Lower leg skin (tissue), 4 donors: ENCODE results near the gene EFEMP2. TPM values are rescaled to one million over a fixed set of nuclear protein-coding genes. Genes with fewer than 3 reads are reported as not detected.

ENCODE experiments used
- DNase-seq, 2 donors: peaks; one replicate each; pipeline ENCODE4 v3.0.0-alpha.2; 2019; ENCODE audit warnings: low spot score in 2 of 2
- H3K4me3 ChIP-seq: fragments of 200-600 bp; sonication (generic); 2 replicates; pipeline ENCODE4 v1.5.1; 2017; ENCODE audit warnings: mild to moderate bottlenecking, low read depth; ENCODE audit not compliant: poor library complexity, severe bottlenecking
- POLR2A ChIP-seq, 2 donors: fragments of 450-650 bp; IDR thresholded peaks; one replicate each; pipeline ENCODE4 v1.6.1; 2016 to 2017; ENCODE audit warnings: antibody characterized with exemption in 2 of 2, mild to moderate bottlenecking in 1 of 2, moderate library complexity in 1 of 2
- WGBS, 2 donors: methylation state at CpG; one replicate each; pipeline ENCODE4 v1.1.5; 2018; 5-methylcytosine and 5-hydroxymethylcytosine counted together
- intact Hi-C: fragments of 100-400 bp; cut with DNase I; formaldehyde crosslinking; loops from one replicate; pipeline ENCODE4 v1.15.0; 2023; ENCODE audit warnings: low total_unique reads
- total RNA-seq, 4 donors: library from RNA; depleted of rRNA; stranded (reverse); fragments of >200 nt; gene quantifications; one replicate each; pipeline ENCODE4 v1.1.0, GENCODE V29; 2016
- TF ChIP-seq, protein P1 (sequence below), 3 donors: fragments of 450-650 bp; IDR thresholded peaks; one replicate each; pipeline ENCODE4 v1.5.1; 2016; ENCODE audit warnings: antibody characterized with exemption in 3 of 3, mild to moderate bottlenecking in 3 of 3, moderate library complexity in 2 of 3

EFEMP2 gene
- total RNA-seq, 4 donors from 2014 or later: 12.0 to 29.8 (median 16.3) TPM

DNA sequence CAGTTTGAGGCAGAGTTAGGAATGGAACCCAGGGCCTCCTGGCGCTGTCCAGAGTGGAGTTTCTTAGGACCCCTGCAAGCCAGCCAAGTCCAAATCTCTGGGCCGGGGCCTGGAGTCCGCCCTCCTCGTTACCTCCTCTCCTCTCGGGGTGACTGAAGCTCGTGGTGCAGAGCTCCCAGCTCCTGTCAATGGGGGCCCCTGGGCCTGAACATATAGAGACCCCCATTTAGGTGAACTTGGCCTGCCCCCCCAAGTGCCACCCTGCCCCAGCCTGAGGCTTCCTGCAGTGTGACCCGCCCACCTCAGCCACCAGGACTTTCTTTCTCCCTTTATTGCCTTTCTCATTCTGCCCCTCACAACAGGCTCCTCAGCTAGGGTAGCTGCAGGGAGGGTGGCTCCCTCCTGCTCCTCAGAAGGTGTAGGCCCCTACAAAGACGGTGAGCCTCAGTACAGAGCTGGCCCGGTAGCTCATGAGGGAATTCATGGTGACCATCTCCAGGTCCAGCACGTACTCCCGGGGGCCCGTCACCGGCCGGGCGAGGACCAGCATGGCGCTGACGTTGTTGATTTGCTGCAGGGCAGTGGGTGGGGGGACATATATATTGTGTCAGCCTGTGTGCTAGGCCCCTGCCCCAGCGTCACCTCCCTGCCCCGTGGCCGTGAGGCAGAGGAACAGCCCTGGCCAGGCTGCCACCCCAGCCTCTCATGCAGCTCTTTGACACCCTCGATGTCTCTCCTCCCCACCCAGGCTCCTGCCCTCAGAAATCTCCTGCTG lies 5.9 kb downstream of the EFEMP2 start:
- intact Hi-C loops: no loop called here
- H3K4me3 ChIP-seq: no peak overlapping the region
- TF ChIP-seq, protein P1, sequence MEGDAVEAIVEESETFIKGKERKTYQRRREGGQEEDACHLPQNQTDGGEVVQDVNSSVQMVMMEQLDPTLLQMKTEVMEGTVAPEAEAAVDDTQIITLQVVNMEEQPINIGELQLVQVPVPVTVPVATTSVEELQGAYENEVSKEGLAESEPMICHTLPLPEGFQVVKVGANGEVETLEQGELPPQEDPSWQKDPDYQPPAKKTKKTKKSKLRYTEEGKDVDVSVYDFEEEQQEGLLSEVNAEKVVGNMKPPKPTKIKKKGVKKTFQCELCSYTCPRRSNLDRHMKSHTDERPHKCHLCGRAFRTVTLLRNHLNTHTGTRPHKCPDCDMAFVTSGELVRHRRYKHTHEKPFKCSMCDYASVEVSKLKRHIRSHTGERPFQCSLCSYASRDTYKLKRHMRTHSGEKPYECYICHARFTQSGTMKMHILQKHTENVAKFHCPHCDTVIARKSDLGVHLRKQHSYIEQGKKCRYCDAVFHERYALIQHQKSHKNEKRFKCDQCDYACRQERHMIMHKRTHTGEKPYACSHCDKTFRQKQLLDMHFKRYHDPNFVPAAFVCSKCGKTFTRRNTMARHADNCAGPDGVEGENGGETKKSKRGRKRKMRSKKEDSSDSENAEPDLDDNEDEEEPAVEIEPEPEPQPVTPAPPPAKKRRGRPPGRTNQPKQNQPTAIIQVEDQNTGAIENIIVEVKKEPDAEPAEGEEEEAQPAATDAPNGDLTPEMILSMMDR (IDR thresholded peaks at IDR 0.05): no peak
- TF ChIP-seq POLR2A (IDR thresholded peaks at IDR 0.05): no peak
- DNase-seq: no peak
- WGBS, 2 donors: 74 to 87% methylated on average over 14 to 21 of the region's 21 CpGs

DNA sequence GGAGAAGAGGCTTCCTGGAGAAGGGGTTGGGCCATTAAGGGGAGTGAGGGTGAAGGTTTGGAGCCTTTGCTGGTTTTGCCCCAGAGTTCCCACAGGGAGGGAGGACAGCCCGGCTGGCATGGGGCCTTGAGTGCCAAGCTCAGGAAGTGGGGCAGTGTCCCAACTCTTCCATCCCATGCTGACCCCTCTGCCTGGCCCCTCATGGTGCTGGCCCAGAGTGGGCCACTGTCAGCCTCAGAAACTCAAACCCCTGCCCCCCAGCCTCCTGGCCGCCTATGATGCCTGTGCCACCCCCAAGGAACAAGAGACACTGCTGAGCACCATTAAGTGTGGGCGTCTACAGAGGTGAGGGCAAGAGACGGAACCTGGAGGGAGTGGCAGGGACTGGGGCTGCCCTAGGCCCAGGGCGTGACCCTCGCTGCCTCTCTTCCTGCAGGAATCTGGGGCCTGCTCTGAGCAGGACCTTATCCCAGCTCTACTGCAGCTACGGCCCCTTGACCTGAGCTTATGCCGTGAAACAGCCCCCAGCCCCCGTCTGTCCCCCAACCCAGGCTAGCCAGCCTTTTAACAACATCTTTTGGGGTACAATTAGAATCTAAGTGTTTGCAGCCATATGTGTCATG lies 6.9 kb downstream of the EFEMP2 start:
- intact Hi-C loops: no loop called here
- TF ChIP-seq, protein P1 (IDR thresholded peaks at IDR 0.05): no peak
- TF ChIP-seq POLR2A (IDR thresholded peaks at IDR 0.05): no peak
- H3K4me3 ChIP-seq: no peak overlapping the region
- DNase-seq: no peak
- 76 to 81% methylated on average over 9 of the region's 9 CpGs for WGBS, 2 donors

DNA sequence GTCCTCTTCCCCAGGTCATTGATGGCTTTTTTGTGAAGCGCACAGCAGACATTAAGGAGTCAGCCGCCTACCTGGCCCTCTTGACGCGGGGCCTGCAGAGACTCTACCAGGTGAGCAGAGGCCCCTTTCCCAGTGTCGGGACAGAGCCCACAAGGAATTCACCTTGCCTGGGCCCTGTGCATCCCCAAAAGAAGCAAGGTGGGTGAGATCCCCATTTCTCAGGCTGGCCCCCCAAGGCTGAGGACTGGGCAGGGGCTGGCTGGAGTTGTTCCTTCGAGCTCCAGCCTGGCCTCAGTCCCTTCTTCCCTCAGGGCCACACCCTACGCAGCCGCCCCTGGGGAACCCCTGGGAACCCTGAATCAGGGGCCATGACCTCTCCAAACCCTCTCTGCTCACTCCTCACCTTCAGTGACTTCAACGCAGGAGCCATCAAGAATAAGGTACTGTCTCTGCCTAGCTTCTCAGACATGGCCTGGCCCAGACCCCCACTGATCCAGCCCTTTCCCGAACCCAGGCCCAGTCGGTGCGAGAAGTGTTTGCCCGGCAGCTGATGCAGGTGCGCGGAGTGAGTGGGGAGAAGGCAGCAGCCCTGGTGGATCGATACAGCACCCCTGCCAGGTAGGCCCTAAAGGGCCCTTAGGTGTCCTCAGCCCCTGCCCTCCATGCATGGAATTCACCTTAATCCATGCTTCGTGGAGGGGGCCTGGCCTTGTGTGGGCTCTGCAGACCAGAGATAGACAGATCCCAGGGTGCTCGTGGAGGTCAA lies 7.7 kb downstream of the EFEMP2 start:
- DNase-seq: no peak
- intact Hi-C loops: no loop called here
- no peak overlapping the region for H3K4me3 ChIP-seq
- TF ChIP-seq, protein P1 (IDR thresholded peaks at IDR 0.05): no peak
- TF ChIP-seq POLR2A (IDR thresholded peaks at IDR 0.05): no peak
- 86% methylated on average over 17 to 18 of the region's 18 CpGs for WGBS, 2 donors

DNA sequence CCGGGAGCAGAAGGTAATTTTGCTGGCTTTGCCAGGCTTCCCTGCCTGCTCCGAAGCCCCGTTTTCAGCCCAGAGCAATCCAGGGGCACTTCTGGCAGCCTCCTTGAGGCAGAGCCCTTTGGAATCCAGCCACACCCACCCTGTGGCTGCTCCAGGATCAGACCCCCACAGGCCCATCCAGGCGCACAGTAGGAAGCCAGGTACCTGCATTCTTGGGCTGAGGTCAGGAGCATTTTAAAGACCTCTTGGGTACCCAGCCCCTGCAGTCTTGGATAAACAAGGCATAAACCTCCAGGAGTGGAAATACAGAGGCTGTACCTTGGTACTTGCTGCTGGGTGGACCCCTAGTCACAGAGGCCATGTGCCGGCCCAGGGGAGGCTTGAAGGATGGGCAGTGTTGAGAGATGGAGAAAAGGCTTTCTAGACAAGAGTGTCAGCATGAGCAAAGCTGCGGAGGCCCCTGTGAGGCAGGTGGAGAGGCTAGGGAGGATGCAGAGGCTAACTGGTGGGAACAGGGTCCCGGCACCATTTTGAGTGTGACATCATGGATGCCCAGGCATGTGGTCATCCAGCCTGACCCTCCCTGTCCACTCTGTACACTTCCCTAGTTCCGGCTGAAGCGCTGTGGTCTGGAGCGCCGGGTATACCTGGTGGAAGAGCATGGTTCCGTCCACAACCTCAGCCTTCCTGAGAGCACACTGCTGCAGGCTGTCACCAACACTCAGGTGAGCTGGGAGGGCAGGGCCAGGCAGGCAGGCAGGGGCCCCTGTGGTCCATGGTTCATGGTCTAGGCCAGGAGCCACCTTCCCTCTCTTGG lies 8.5 kb downstream of the EFEMP2 start:
- DNase-seq: no peak
- intact Hi-C loops: no loop called here
- no peak for TF ChIP-seq POLR2A (IDR thresholded peaks at IDR 0.05)
- TF ChIP-seq, protein P1 (IDR thresholded peaks at IDR 0.05): no peak
- 84 to 90% methylated on average over 8 to 12 of the region's 12 CpGs for WGBS, 2 donors
- H3K4me3 ChIP-seq: no peak overlapping the region
